Peyer's patch (tissue), 4 donors: ENCODE measurements around the gene CTNNA1. TPM values are rescaled to one million over a fixed set of nuclear protein-coding genes. Genes with fewer than 3 reads are reported as not detected.

Source experiments
- DNase-seq, 3 donors: peaks; one replicate each; pipeline ENCODE4 v3.0.0-alpha.2; 2017 to 2019
- H3K27ac ChIP-seq, 4 donors: fragments of 200-600 bp; sonication (generic); one replicate each; pipeline ENCODE4 v1.5.1; 2016 to 2019
- H3K27me3 ChIP-seq, 2 donors: fragments of 200-600 bp; sonication (generic); one replicate each; pipeline ENCODE4 v1.5.1; 2019
- H3K36me3 ChIP-seq, 3 donors: fragments of 200-600 bp; sonication (generic); one replicate each; pipeline ENCODE4 v1.5.1; 2016 to 2019
- H3K4me1 ChIP-seq, 4 donors: fragments of 200-600 bp; sonication (generic); one replicate each; pipeline ENCODE4 v1.5.1; 2016 to 2019
- H3K4me3 ChIP-seq, 4 donors: fragments of 200-600 bp; sonication (generic); 1 replicate in 3 of 4; 2 replicates in 1 of 4; pipeline ENCODE4 v1.5.1; 2016 to 2019; ENCODE audit warnings: mild to moderate bottlenecking in 1 of 4
- H3K9me3 ChIP-seq, 4 donors: fragments of 200-600 bp; sonication (generic); one replicate each; pipeline ENCODE4 v1.5.1; 2016 to 2019; ENCODE audit warnings: mild to moderate bottlenecking in 1 of 4
- POLR2A ChIP-seq, 2 donors: fragments of 450-650 bp; IDR thresholded peaks; one replicate each; pipeline ENCODE4 v1.5.1; 2017; ENCODE audit warnings: antibody characterized with exemption in 2 of 2, mild to moderate bottlenecking in 2 of 2, moderate library complexity in 2 of 2
- total RNA-seq, 4 donors: library from RNA; depleted of rRNA; stranded (reverse); fragments of >200 nt; gene quantifications; one replicate each; pipeline ENCODE4 v1.1.0, GENCODE V29; 2016
- TF ChIP-seq, protein P1 (sequence below), 6 experiments: fragments of 450-650 bp in 4 of 6; fragments of 200-600 bp in 2 of 6; sonication (generic) in 1 of 6; IDR thresholded peaks; one replicate each; pipeline ENCODE4 v1.5.1; 2017 to 2019; ENCODE audit warnings: antibody characterized with exemption in 6 of 6, mild to moderate bottlenecking in 3 of 6, moderate library complexity in 1 of 6

CTNNA1 gene
- total RNA-seq, 4 donors from 2014 or later = 351 to 516 (median 369) TPM

GRCh38 chr5:138720840-138721239 lies 32.4 kb upstream of the CTNNA1 start:
- no peaks in the 10 kb centered on the region for H3K9me3 ChIP-seq
- H3K36me3 ChIP-seq = no peaks in the 10 kb centered on the region
- no peak overlapping the region for H3K27ac ChIP-seq
- DNase-seq = no peak
- H3K4me3 ChIP-seq = no peak overlapping the region
- no peak for TF ChIP-seq POLR2A (IDR thresholded peaks at IDR 0.05)
- TF ChIP-seq, protein P1, sequence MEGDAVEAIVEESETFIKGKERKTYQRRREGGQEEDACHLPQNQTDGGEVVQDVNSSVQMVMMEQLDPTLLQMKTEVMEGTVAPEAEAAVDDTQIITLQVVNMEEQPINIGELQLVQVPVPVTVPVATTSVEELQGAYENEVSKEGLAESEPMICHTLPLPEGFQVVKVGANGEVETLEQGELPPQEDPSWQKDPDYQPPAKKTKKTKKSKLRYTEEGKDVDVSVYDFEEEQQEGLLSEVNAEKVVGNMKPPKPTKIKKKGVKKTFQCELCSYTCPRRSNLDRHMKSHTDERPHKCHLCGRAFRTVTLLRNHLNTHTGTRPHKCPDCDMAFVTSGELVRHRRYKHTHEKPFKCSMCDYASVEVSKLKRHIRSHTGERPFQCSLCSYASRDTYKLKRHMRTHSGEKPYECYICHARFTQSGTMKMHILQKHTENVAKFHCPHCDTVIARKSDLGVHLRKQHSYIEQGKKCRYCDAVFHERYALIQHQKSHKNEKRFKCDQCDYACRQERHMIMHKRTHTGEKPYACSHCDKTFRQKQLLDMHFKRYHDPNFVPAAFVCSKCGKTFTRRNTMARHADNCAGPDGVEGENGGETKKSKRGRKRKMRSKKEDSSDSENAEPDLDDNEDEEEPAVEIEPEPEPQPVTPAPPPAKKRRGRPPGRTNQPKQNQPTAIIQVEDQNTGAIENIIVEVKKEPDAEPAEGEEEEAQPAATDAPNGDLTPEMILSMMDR (IDR thresholded peaks at IDR 0.05) = no peak
- H3K4me1 ChIP-seq = peaks cover 0 to 8% (median 0%) of the 10 kb centered on the region in 4 donors
- no peaks in the 10 kb centered on the region for H3K27me3 ChIP-seq

- no peak for TF ChIP-seq POLR2A (IDR thresholded peaks at IDR 0.05)
- TF ChIP-seq, protein P1 (IDR thresholded peaks at IDR 0.05) = no peak
- Histone ChIP-seq H3K9me3 (no peaks in the 10 kb centered on the region), H3K27me3 (no peaks in the 10 kb centered on the region), H3K4me1 (peaks cover 0 to 13% (median 0%) of the 10 kb centered on the region in 4 donors), H3K4me3 (no peak overlapping the region), H3K27ac (no peak overlapping the region), H3K36me3 (no peaks in the 10 kb centered on the region)
- no peak for DNase-seq
Observed at GRCh38 chr5:138721979-138722378, 31.2 kb upstream of the CTNNA1 start.

DNA sequence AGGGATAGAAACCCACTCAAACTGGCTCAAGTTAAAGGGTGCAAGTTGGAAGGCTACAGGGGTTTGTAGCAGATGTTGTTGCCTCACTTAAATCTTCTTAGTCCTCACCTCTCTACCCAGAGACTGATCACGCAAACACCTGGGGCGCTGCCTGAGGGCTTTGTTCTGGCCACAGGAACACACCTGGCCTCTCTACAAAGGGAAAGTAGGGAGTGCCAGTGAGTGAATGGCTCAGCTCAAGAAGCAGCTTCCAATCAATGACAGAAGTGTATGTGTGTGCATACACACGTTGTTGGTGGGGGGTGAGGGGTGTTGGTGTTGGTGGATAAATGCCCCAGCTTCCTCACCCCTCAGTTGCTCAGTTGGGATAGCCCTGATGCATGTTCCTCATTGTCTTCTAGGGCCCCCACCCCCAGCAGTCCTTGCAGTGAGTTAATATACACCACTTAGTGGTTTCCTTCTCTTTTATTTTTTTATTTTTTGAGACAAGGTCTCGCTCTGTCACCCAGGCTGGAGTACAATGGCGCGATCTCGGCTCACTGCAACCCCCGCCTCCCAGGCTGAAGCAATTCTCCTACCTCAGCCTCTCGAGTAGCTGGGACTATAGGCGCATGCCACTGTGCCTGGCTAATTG lies 30.6 kb upstream of the CTNNA1 start:
- no peaks in the 10 kb centered on the region for H3K36me3 ChIP-seq
- H3K4me1 ChIP-seq = peaks cover 0 to 13% (median 0%) of the 10 kb centered on the region in 4 donors
- no peak for DNase-seq
- no peaks in the 10 kb centered on the region for H3K9me3 ChIP-seq
- no peak overlapping the region for H3K4me3 ChIP-seq
- H3K27me3 ChIP-seq = no peaks in the 10 kb centered on the region
- no peak overlapping the region for H3K27ac ChIP-seq
- TF ChIP-seq, protein P1 (IDR thresholded peaks at IDR 0.05) = no peak
- no peak for TF ChIP-seq POLR2A (IDR thresholded peaks at IDR 0.05)

GRCh38 chr5:138724470-138725146 lies 28.6 kb upstream of the CTNNA1 start:
- H3K4me3 ChIP-seq = no peak overlapping the region
- H3K4me1 ChIP-seq = peaks cover 0 to 13% (median 0%) of the 10 kb centered on the region in 4 donors
- no peaks in the 10 kb centered on the region for H3K9me3 ChIP-seq
- H3K27ac ChIP-seq = peak overlapping the region in 1 of 4 donors; percentile 29
- TF ChIP-seq, protein P1 (IDR thresholded peaks at IDR 0.05) = no peak
- TF ChIP-seq POLR2A (IDR thresholded peaks at IDR 0.05) = no peak
- H3K27me3 ChIP-seq = no peaks in the 10 kb centered on the region
- DNase-seq = no peak
- no peaks in the 10 kb centered on the region for H3K36me3 ChIP-seq

- Histone ChIP-seq H3K4me1 (peaks cover 0 to 13% (median 0%) of the 10 kb centered on the region in 4 donors), H3K9me3 (no peaks in the 10 kb centered on the region), H3K27ac (peak overlapping the region in 2 of 4 donors; percentile 16 to 74), H3K4me3 (no peak overlapping the region), H3K27me3 (no peaks in the 10 kb centered on the region), H3K36me3 (no peaks in the 10 kb centered on the region)
- TF ChIP-seq, protein P1 (IDR thresholded peaks at IDR 0.05) = no peak
- TF ChIP-seq POLR2A (IDR thresholded peaks at IDR 0.05) = no peak
- DNase-seq = no peak
Observed at GRCh38 chr5:138725153-138725817, 27.9 kb upstream of the CTNNA1 start.
